Endodermal cell (in vitro differentiated cells): ENCODE results near the gene DOK7. TPM values are rescaled to one million over a fixed set of nuclear protein-coding genes. Genes with fewer than 3 reads are reported as not detected.
"Not testable (repeated sequence)": the region's sequence is repeated elsewhere in the genome, so short reads cannot be mapped to it uniquely, and the experiment has no call there.

Experiments used
- DNase-seq: peaks from one replicate; pipeline ENCODE4 v3.0.0-alpha.2; 2017
- H3K27ac ChIP-seq: 2 replicates; pipeline ENCODE4 v1.5.1; 2013; ENCODE audit warnings: mild to moderate bottlenecking, low read depth, low read length, moderate library complexity
- H3K27me3 ChIP-seq: 2 replicates; pipeline ENCODE4 v1.6.1; 2013; ENCODE audit warnings: mild to moderate bottlenecking, low read length, moderate library complexity; ENCODE audit not compliant: insufficient read depth, control insufficient read depth, poor library complexity, severe bottlenecking
- H3K36me3 ChIP-seq: 2 replicates; pipeline ENCODE4 v1.7.0; 2013; ENCODE audit warnings: mild to moderate bottlenecking, low read length, moderate library complexity; ENCODE audit not compliant: control insufficient read depth, insufficient read depth
- H3K4me1 ChIP-seq: one replicate; pipeline ENCODE4 v1.7.0; 2013; ENCODE audit warnings: low read length; ENCODE audit not compliant: control insufficient read depth, insufficient read depth
- H3K4me3 ChIP-seq: 2 replicates; pipeline ENCODE4 v1.5.1; 2013; ENCODE audit warnings: mild to moderate bottlenecking, low read length, moderate library complexity
- H3K9ac ChIP-seq: 2 replicates; pipeline ENCODE4 v1.6.1; 2013; ENCODE audit warnings: mild to moderate bottlenecking, low read length, moderate library complexity; ENCODE audit not compliant: poor library complexity, severe bottlenecking; ENCODE audit errors: extremely low read depth
- H3K9me3 ChIP-seq: 2 replicates; pipeline ENCODE4 v1.6.1; 2013; ENCODE audit warnings: mild to moderate bottlenecking, low read length, moderate library complexity; ENCODE audit not compliant: control insufficient read depth
- H3K27ac Mint-ChIP-seq: 2 replicates; pipeline ENCODE4 v1.8.0; 2020; ENCODE audit warnings: mixed read lengths
- H3K27me3 Mint-ChIP-seq: 2 replicates; pipeline ENCODE4 v1.8.0; 2021; ENCODE audit warnings: mild to moderate bottlenecking, mixed read lengths; ENCODE audit not compliant: insufficient read depth
- H3K36me3 Mint-ChIP-seq: 2 replicates; pipeline ENCODE4 v1.8.0; 2020; ENCODE audit warnings: low read depth, mixed read lengths
- H3K4me1 Mint-ChIP-seq: 2 replicates; pipeline ENCODE4 v1.8.0; 2020; ENCODE audit warnings: mixed read lengths
- H3K4me3 Mint-ChIP-seq: 2 replicates; pipeline ENCODE4 v1.8.0; 2020; ENCODE audit warnings: mild to moderate bottlenecking, moderate library complexity, mixed read lengths
- H3K9me3 Mint-ChIP-seq: 2 replicates; pipeline ENCODE4 v1.8.0; 2020; ENCODE audit warnings: mild to moderate bottlenecking, mixed read lengths
- WGBS, 2 experiments: methylation state at CpG; one replicate each; pipeline versions ENCODE4 v1.1.5 to v1.1.7; 2013; ENCODE audit warnings: missing lambda C conversion rate in 2 of 2, mixed read lengths in 1 of 2; ENCODE audit not compliant: insufficient coverage in 1 of 2, insufficient read length in 1 of 2; 5-methylcytosine and 5-hydroxymethylcytosine counted together
- total RNA-seq, 2 donors: library from RNA; stranded (reverse); fragmentation: NEBNext Ultra II Directional in 1 of 2; extraction: Animal tissue kit (Norgen Biotek cat#: 25700) in 1 of 2; gene quantifications; 2 replicates in 1 of 2; 3 replicates in 1 of 2; pipeline ENCODE4 v1.2.1, GENCODE V29; 2021
- TF ChIP-seq, protein P1 (sequence below): fragments of 200-600 bp; sonication (generic); conservative IDR thresholded peaks from 2 replicates; pipeline ENCODE4 v1.5.0; 2021; ENCODE audit warnings: antibody characterized with exemption, mild to moderate bottlenecking

Gene DOK7
- total RNA-seq, 2 donors from 2014 or later: 0.38 to 1.3 TPM

DNA sequence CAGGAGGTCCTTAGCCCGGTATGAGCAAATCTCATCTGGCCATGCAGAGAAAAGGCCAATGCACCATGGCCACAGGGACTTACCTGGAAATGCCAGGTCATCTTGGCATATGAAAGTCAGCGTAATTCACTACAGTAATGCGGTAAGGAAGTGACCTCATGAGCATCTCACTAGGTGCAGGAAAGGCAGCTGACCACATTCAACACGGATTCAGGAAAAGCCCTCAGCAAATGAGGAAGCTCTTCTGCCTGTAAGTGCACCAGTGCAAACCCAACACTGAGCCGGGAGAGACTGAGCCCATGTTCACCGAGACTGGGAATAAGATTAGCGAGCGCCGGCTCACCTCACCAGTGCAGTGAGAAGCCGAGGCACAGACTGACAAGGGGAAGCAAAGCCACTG lies 45.4 kb downstream of the DOK7 start:
- Mint-ChIP-seq H3K27me3 (no peaks in the 10 kb centered on the region), H3K36me3 (peaks cover 67% of the 10 kb centered on the region), H3K4me3 (no peak overlapping the region), H3K9me3 (no peaks in the 10 kb centered on the region), H3K27ac (no peak overlapping the region), H3K4me1 (no peaks in the 10 kb centered on the region)
- 88 to 91% methylated on average over 10 of the region's 10 CpGs for WGBS, 2 experiments
- H3K9ac ChIP-seq: no peak overlapping the region
- no peaks in the 10 kb centered on the region for H3K4me1 ChIP-seq
- no peak overlapping the region for H3K4me3 ChIP-seq
- no peaks in the 10 kb centered on the region for H3K9me3 ChIP-seq
- TF ChIP-seq, protein P1, sequence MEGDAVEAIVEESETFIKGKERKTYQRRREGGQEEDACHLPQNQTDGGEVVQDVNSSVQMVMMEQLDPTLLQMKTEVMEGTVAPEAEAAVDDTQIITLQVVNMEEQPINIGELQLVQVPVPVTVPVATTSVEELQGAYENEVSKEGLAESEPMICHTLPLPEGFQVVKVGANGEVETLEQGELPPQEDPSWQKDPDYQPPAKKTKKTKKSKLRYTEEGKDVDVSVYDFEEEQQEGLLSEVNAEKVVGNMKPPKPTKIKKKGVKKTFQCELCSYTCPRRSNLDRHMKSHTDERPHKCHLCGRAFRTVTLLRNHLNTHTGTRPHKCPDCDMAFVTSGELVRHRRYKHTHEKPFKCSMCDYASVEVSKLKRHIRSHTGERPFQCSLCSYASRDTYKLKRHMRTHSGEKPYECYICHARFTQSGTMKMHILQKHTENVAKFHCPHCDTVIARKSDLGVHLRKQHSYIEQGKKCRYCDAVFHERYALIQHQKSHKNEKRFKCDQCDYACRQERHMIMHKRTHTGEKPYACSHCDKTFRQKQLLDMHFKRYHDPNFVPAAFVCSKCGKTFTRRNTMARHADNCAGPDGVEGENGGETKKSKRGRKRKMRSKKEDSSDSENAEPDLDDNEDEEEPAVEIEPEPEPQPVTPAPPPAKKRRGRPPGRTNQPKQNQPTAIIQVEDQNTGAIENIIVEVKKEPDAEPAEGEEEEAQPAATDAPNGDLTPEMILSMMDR: no peak
- no peaks in the 10 kb centered on the region for H3K27me3 ChIP-seq
- H3K36me3 ChIP-seq: peaks cover 67% of the 10 kb centered on the region
- no peak overlapping the region for H3K27ac ChIP-seq
- no peak for DNase-seq

GRCh38 chr4:3510481-3510880 lies 47.4 kb downstream of the DOK7 start:
- no peak overlapping the region for H3K27ac ChIP-seq
- H3K27me3 ChIP-seq: no peaks in the 10 kb centered on the region
- no peaks in the 10 kb centered on the region for H3K9me3 Mint-ChIP-seq
- no peak overlapping the region for H3K9ac ChIP-seq
- TF ChIP-seq, protein P1: no peak
- H3K4me1 Mint-ChIP-seq: no peaks in the 10 kb centered on the region
- no peak overlapping the region for H3K27ac Mint-ChIP-seq
- no peak overlapping the region for H3K4me3 ChIP-seq
- 92 to 95% methylated on average over 15 to 16 of the region's 16 CpGs for WGBS, 2 experiments
- DNase-seq: no peak
- no peaks in the 10 kb centered on the region for H3K9me3 ChIP-seq
- H3K36me3 Mint-ChIP-seq: peaks cover 73% of the 10 kb centered on the region
- no peak overlapping the region for H3K4me3 Mint-ChIP-seq
- peaks cover 75% of the 10 kb centered on the region for H3K36me3 ChIP-seq
- no peaks in the 10 kb centered on the region for H3K4me1 ChIP-seq
- no peaks in the 10 kb centered on the region for H3K27me3 Mint-ChIP-seq

DNA sequence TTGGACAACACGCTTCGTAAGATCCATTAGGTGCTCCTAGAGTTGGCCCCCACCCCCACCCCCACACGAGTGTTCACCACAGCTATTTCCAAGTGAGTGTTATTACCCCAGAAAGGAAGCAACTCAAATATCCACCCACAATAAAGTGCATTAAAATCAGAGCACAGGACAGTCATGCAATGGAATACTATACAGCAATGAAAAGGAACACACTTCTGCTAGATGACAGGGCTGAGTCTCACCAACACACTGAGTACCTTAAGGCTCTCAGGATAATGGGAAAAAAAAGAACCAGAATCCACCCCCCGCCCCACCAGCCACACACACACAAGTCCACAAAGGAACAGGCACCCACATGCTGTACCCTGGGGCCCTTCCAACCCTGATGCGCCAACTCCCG lies 48.1 kb downstream of the DOK7 start:
- H3K4me3 Mint-ChIP-seq: no peak overlapping the region
- H3K27me3 ChIP-seq: no peaks in the 10 kb centered on the region
- no peak overlapping the region for H3K27ac ChIP-seq
- no peaks in the 10 kb centered on the region for H3K4me1 ChIP-seq
- peaks cover 72% of the 10 kb centered on the region for H3K36me3 ChIP-seq
- no peak overlapping the region for H3K9ac ChIP-seq
- TF ChIP-seq, protein P1: no peak
- no peak overlapping the region for H3K27ac Mint-ChIP-seq
- DNase-seq: no peak
- H3K4me3 ChIP-seq: no peak overlapping the region
- H3K36me3 Mint-ChIP-seq: peaks cover 76% of the 10 kb centered on the region
- whole genome bisulfite sequencing, 2 experiments: 96 to 98% methylated on average over 3 to 6 of the region's 6 CpGs
- H3K4me1 Mint-ChIP-seq: no peaks in the 10 kb centered on the region
- no peaks in the 10 kb centered on the region for H3K9me3 ChIP-seq
- no peaks in the 10 kb centered on the region for H3K27me3 Mint-ChIP-seq
- H3K9me3 Mint-ChIP-seq: no peaks in the 10 kb centered on the region

DNA sequence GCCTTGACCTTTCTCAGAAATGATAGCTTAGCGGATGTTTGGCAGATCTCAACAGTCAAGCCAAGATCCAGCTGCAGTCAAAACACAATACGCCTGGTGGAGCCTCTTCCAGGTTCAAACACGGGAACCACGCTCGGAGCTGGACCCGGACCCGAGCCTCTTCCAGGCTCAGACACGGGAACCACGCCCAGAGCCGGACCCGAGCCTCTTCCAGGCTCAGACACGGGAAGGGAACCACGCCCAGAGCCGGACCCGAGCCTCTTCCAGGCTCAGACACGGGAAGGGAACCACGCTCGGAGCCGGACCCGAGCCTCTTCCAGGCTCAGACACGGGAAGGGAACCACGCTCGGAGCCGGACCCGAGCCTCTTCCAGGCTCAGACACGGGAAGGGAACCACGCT lies 48.5 kb downstream of the DOK7 start:
- not testable (repeated sequence) for H3K27me3 ChIP-seq, H3K9me3 ChIP-seq, H3K4me3 Mint-ChIP-seq, H3K9ac ChIP-seq, H3K4me1 ChIP-seq, H3K9me3 Mint-ChIP-seq, H3K27ac ChIP-seq, DNase-seq, H3K4me1 Mint-ChIP-seq, H3K4me3 ChIP-seq, H3K27ac Mint-ChIP-seq, H3K27me3 Mint-ChIP-seq
- H3K36me3 Mint-ChIP-seq: peaks cover 77% of the 10 kb centered on the region
- peaks cover 71% of the 10 kb centered on the region for H3K36me3 ChIP-seq
- 97 to 98% methylated on average over 10 to 16 of the region's 27 CpGs for WGBS, 2 experiments
